PC-9 (cell line): ENCODE data around the gene ARPC4. TPM values are rescaled to one million over a fixed set of nuclear protein-coding genes. Genes with fewer than 3 reads are reported as not detected.
A peak's percentile ranks its signal among the peaks of the same experiment; 100 is the strongest.
"Not testable (repeated sequence)": the region's sequence is repeated elsewhere in the genome, so short reads cannot be mapped to it uniquely, and the experiment has no call there.

Experiments
- BruUV-seq: library from RNA; stranded (reverse); fragments of 400-500 nt; replicated peaks from 2 replicates; lab custom pipeline; 2021; lab: Mats Ljungman, UMichigan
- CTCF ChIA-PET: fragments of 300-600 bp; sonication (Branson Sonifier 250); formaldehyde crosslinking; loops from one replicate; lab custom pipeline; 2022; ENCODE audit warnings: antibody characterized with exemption; lab: Charles Lee
- POLR2A ChIA-PET: fragments of 300-600 bp; sonication (Branson Sonifier 250); formaldehyde crosslinking; loops from one replicate; lab custom pipeline; 2022; ENCODE audit warnings: antibody characterized with exemption; ENCODE audit not compliant: unreplicated experiment; lab: Charles Lee
- DNase-seq, 2 experiments: peaks; one replicate each; pipeline versions ENCODE4 v3.0.0 to v3.0.0-alpha.2; 2015 to 2022; ENCODE audit warnings: mixed read lengths in 1 of 2
- H2AFZ ChIP-seq: fragments of 200-600 bp; sonication (generic); 2 replicates; pipeline ENCODE4 v1.8.1; 2017; ENCODE audit warnings: antibody characterized with exemption
- H3F3A ChIP-seq: fragments of 200-600 bp; sonication (generic); 2 replicates; pipeline ENCODE4 v1.8.1; 2017; ENCODE audit warnings: antibody characterized with exemption, mild to moderate bottlenecking, low read depth; ENCODE audit not compliant: insufficient read depth
- H3K27ac ChIP-seq: fragments of 200-600 bp; sonication (generic); 2 replicates; pipeline ENCODE4 v1.6.1; 2016; ENCODE audit warnings: mixed run types
- H3K27me3 ChIP-seq: fragments of 200-600 bp; sonication (generic); 2 replicates; pipeline ENCODE4 v1.6.1; 2016; ENCODE audit warnings: low read depth, mixed run types; ENCODE audit not compliant: insufficient read depth
- H3K36me3 ChIP-seq: fragments of 200-600 bp; sonication (generic); 2 replicates; pipeline ENCODE4 v1.6.1; 2016; ENCODE audit warnings: low read depth, mixed run types
- H3K4me1 ChIP-seq: fragments of 200-600 bp; sonication (generic); replicated peaks from 2 replicates; pipeline ENCODE4 v1.6.1; 2016; ENCODE audit warnings: mixed run types; ENCODE audit not compliant: insufficient read depth
- H3K4me2 ChIP-seq: fragments of 200-600 bp; sonication (generic); 2 replicates; pipeline ENCODE4 v1.6.1; 2017; ENCODE audit warnings: mixed run types
- H3K4me3 ChIP-seq: fragments of 200-600 bp; sonication (generic); 2 replicates; pipeline ENCODE4 v1.6.1; 2016; ENCODE audit warnings: mixed run types
- H3K79me2 ChIP-seq: fragments of 200-600 bp; sonication (generic); 2 replicates; pipeline ENCODE4 v1.6.1; 2017; ENCODE audit warnings: low read depth, mixed run types
- H3K9me2 ChIP-seq: fragments of 200-600 bp; sonication (generic); 2 replicates; pipeline ENCODE4 v1.8.1; 2017; ENCODE audit warnings: mild to moderate bottlenecking; ENCODE audit not compliant: insufficient read depth
- H3K9me3 ChIP-seq: fragments of 200-600 bp; sonication (generic); 2 replicates; pipeline ENCODE4 v1.8.1; 2016; ENCODE audit warnings: low read depth; ENCODE audit not compliant: insufficient read depth
- H4K20me1 ChIP-seq: fragments of 200-600 bp; sonication (generic); 2 replicates; pipeline ENCODE4 v1.8.1; 2017; ENCODE audit not compliant: insufficient read depth
- EZH2 ChIP-seq: fragments of 200-600 bp; sonication (generic); IDR thresholded peaks from 2 replicates; pipeline ENCODE4 v1.8.0; 2017; ENCODE audit warnings: antibody characterized with exemption, low read depth
- intact Hi-C: fragments of 100-400 bp; cut with micrococcal nuclease; formaldehyde crosslinking; loops from one replicate; pipeline ENCODE4 v1.10.0; 2022; ENCODE audit not compliant: unreplicated experiment
- total RNA-seq: library from RNA; stranded (reverse); gene quantifications from 2 replicates; pipeline ENCODE4 v1.2.3, GENCODE V29; 2021
- TF ChIP-seq, protein P1 (sequence below): fragments of 200-600 bp; sonication (generic); conservative IDR thresholded peaks from 2 replicates; pipeline ENCODE4 v1.6.1; 2017; ENCODE audit warnings: mixed run types, antibody characterized with exemption, mild to moderate bottlenecking, moderate library complexity

ARPC4 gene
- total RNA-seq, 1 experiment from 2014 or later, result 127 TPM

DNA sequence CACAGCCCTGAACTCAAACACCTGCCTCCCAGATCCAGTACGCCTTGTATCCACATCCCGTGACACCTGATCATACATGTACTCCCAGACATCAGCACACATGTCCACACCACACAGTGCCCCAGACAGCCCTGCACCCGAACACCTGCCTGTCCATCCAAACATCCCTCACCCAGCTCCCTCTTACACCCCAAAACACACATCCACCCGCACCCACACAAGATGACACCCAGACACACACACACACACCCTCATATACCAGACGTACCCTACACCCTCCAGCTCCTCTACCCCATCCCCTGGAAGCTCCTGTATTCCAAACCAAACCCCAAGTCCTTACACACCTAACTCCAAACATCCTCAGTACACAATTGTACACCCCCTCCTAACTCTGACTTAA lies 23.9 kb upstream of the ARPC4 start:
- H3K9me3 ChIP-seq, result no peaks in the 10 kb centered on the region
- CTCF ChIA-PET, result no interaction called here
- DNase-seq, result no peak
- H3K4me2 ChIP-seq, result peak overlapping the region; percentile 71; the same call in 1 of the 2 replicates
- H4K20me1 ChIP-seq, result no peaks in the 10 kb centered on the region
- TF ChIP-seq EZH2, result no peak
- TF ChIP-seq, protein P1, sequence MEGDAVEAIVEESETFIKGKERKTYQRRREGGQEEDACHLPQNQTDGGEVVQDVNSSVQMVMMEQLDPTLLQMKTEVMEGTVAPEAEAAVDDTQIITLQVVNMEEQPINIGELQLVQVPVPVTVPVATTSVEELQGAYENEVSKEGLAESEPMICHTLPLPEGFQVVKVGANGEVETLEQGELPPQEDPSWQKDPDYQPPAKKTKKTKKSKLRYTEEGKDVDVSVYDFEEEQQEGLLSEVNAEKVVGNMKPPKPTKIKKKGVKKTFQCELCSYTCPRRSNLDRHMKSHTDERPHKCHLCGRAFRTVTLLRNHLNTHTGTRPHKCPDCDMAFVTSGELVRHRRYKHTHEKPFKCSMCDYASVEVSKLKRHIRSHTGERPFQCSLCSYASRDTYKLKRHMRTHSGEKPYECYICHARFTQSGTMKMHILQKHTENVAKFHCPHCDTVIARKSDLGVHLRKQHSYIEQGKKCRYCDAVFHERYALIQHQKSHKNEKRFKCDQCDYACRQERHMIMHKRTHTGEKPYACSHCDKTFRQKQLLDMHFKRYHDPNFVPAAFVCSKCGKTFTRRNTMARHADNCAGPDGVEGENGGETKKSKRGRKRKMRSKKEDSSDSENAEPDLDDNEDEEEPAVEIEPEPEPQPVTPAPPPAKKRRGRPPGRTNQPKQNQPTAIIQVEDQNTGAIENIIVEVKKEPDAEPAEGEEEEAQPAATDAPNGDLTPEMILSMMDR, result no peak
- H3K79me2 ChIP-seq, result no peaks in the 10 kb centered on the region
- no peak overlapping the region for H2AFZ ChIP-seq
- H3K27ac ChIP-seq, result no peak overlapping the region
- POLR2A ChIA-PET, result no interaction called here
- no peaks in the 10 kb centered on the region for H3K36me3 ChIP-seq
- BruUV-seq, result no TSS peak
- peaks cover 7% of the 10 kb centered on the region; the same call in 1 of the 2 replicates for H3K27me3 ChIP-seq
- H3K9me2 ChIP-seq, result no peaks in the 10 kb centered on the region
- intact Hi-C loops, result no loop called here
- peaks cover 14% of the 10 kb centered on the region; the same call in 1 of the 2 replicates for H3F3A ChIP-seq
- H3K4me3 ChIP-seq, result peak overlapping the region; percentile 49; the same call in 1 of the 2 replicates
- no peaks in the 10 kb centered on the region for H3K4me1 ChIP-seq

DNA sequence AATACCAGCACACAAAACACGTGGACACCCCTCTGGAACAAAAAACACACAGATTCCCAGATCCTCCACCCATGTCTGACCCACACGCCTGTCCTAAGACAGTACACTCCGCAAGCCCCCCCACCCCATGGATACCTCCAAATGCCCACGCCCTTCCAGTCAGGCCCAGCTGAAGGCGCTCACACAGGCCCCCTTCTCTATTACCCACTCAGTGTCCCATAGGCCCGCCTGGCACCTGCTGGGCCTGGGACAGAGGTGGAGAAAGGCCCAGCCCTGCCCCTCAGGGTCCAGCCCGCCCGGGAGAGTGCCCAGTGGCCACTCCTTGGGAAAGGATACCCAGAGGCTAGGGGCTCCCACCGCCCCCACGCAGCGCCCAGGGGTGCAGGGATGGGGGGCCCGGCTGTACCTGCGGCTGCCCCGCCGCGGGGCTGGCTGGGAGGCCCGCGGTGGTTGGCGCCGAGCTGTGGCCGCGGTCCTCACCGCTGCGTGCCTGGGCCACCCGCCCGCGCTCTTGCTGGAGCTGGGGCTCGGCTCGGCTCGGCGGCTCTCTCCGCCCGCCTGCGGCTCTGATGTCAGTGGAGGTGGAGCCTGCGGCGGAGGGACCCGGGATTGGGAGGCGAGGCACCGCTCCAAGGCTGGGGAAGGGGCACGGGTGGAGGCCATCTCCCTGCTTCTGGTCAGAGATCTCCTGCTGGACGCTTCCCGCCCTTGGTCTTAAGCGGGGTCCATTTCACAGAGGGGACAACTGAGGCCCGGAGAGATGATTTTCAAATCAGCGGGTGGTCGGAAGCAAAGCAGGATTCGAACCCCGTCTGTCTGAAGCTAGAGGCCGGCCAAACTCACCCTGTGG lies 23.2 kb upstream of the ARPC4 start, which contains the start of gene CAMK1:
TSS of gene CAMK1 (minus strand) at position 522 of the 850 bp plus-strand sequence. CDS start 2,198 bp downstream, outside the sequence.
- H3K4me2 ChIP-seq, result peak within 1 kb of the TSS; percentile 71
- H3K4me1 ChIP-seq, result no peaks in the 10 kb centered on the region
- no peaks in the 10 kb centered on the region for H3K79me2 ChIP-seq
- no peaks in the 10 kb centered on the region for H3K36me3 ChIP-seq
- H4K20me1 ChIP-seq, result no peaks in the 10 kb centered on the region
- CTCF ChIA-PET, result interaction anchor here (0.6 kb wide), 1 partner anchor 8 kb away, joined by 3 read pairs; no protein-coding TSS in a partner anchor
- no peak for TF ChIP-seq EZH2
- TF ChIP-seq, protein P1, result no peak
- intact Hi-C loops, result no loop called here
- no TSS peak for BruUV-seq
- H3F3A ChIP-seq, result peaks cover 14% of the 10 kb centered on the region; the same call in 1 of the 2 replicates
- H3K27ac ChIP-seq, result no peak within 1 kb of the TSS
- peak within 1 kb of the TSS; percentile 49; the same call in 1 of the 2 replicates for H3K4me3 ChIP-seq
- peaks cover 7% of the 10 kb centered on the region; the same call in 1 of the 2 replicates for H3K27me3 ChIP-seq
- POLR2A ChIA-PET, result interaction anchor here (0.6 kb wide), 1 partner anchor 23 kb away, joined by 13 read pairs; the partner anchor contains the start of gene ARPC4
- peak in 1 of 2 experiments; percentile 59 for DNase-seq
- no peaks in the 10 kb centered on the region for H3K9me3 ChIP-seq
- H3K9me2 ChIP-seq, result no peaks in the 10 kb centered on the region
- H2AFZ ChIP-seq, result peak within 1 kb of the TSS; percentile 74; the same call in 1 of the 2 replicates

DNA sequence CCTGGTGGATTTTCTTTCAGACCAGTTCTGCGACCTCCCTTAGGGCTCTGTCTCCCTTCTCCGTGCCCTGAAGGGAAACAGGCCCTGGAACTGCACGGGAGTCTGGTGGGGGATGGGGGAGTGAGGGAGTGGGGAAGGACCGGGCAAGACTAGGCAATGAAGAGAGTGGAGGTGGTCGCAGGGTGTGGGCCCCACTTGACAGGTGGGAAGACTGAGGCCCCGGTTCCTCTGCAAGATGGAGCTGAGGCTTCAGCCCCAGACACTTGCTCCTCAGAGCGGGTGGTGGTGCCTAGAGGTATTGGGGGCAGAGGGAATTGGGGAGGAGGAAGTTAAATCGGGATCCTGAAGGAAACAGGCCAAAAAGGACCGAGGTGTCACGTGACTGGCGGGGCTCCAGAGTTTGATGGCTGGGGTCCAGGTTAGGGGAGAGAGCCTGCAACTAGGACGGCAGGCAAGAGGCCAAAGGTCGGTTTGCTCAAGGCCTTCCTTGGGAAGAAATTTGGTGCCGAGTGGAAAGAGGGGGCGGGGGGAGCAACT lies 22.5 kb upstream of the ARPC4 start:
- H2AFZ ChIP-seq, result peak overlapping the region; percentile 74; the same call in 1 of the 2 replicates
- H3K27ac ChIP-seq, result no peak overlapping the region
- H3K79me2 ChIP-seq, result no peaks in the 10 kb centered on the region
- H3K4me1 ChIP-seq, result no peaks in the 10 kb centered on the region
- intact Hi-C loops, result no loop called here
- no TSS peak for BruUV-seq
- H3K4me2 ChIP-seq, result peak overlapping the region; percentile 71
- TF ChIP-seq, protein P1, result no peak
- no peak for TF ChIP-seq EZH2
- no peaks in the 10 kb centered on the region; the same call in 1 of the 2 replicates for H4K20me1 ChIP-seq
- peaks cover 7% of the 10 kb centered on the region; the same call in 1 of the 2 replicates for H3K27me3 ChIP-seq
- H3K4me3 ChIP-seq, result peak overlapping the region; percentile 49; the same call in 1 of the 2 replicates
- peaks cover 14% of the 10 kb centered on the region; the same call in 1 of the 2 replicates for H3F3A ChIP-seq
- no peaks in the 10 kb centered on the region for H3K9me2 ChIP-seq
- no peak for DNase-seq
- CTCF ChIA-PET, result no interaction called here
- no peaks in the 10 kb centered on the region for H3K36me3 ChIP-seq
- POLR2A ChIA-PET, result interaction anchor here (0.6 kb wide), 1 partner anchor 23 kb away, joined by 13 read pairs; the partner anchor contains the start of gene ARPC4
- no peaks in the 10 kb centered on the region for H3K9me3 ChIP-seq

DNA sequence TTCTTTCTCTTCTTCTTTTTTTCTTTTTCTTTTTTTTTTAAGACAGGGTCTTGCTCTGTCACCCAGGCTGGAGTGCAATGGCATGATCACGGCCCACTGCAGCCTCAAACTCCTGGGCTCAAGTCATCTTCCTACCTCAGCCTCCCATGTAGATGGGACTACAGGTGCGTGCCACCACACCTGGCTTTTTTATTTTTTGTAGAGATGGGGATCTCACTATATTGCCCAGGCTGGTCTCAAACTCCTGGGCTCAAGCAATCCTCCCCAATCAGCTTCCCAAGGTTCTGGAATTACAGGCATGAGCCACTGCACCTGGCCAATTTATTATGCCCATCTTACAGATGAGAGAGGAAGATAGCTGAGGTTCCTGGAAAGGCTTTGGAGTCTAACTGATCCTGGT lies 21.9 kb upstream of the ARPC4 start:
- BruUV-seq, H2AFZ ChIP-seq, H4K20me1 ChIP-seq, H3K9me3 ChIP-seq, H3K27me3 ChIP-seq, H3K4me3 ChIP-seq, H3K36me3 ChIP-seq, H3K79me2 ChIP-seq, H3K9me2 ChIP-seq, H3K4me2 ChIP-seq, CTCF ChIA-PET, DNase-seq, H3K27ac ChIP-seq, H3K4me1 ChIP-seq, intact Hi-C loops, POLR2A ChIA-PET: not testable (repeated sequence)
- peaks cover 14% of the 10 kb centered on the region; the same call in 1 of the 2 replicates for H3F3A ChIP-seq
